CD4-positive, alpha-beta T cell (primary cell): ENCODE measurements around the gene SREBF2. TPM values are rescaled to one million over a fixed set of nuclear protein-coding genes. Genes with fewer than 3 reads are reported as not detected.
A peak's percentile ranks its signal among the peaks of the same experiment; 100 is the strongest.

Experiments used
- ATAC-seq: fragments of 200-7000 bp; cut with Tn5 transposase; one replicate; pipeline ENCODE4 v1.10.0; 2022; ENCODE audit warnings: mild to moderate bottlenecking; ENCODE audit not compliant: poor library complexity
- CTCF ChIA-PET: fragments of 350-600 bp; sonication (Branson Sonifier 250); formaldehyde crosslinking; loops from one replicate; lab custom pipeline; 2021; ENCODE audit warnings: antibody characterized with exemption, inconsistent platforms; lab: Charles Lee
- POLR2A ChIA-PET: fragments of 350-600 bp; sonication (Branson Sonifier 250); formaldehyde crosslinking; loops from one replicate; lab custom pipeline; 2021; ENCODE audit warnings: antibody characterized with exemption, inconsistent platforms; lab: Charles Lee
- DNase-seq, 14 experiments: peaks; one replicate each; pipeline ENCODE4 v3.0.0-alpha.2; 2013 to 2020; ENCODE audit warnings: mixed read lengths in 2 of 14
- H3K27ac ChIP-seq, 2 donors: one replicate each; pipeline versions ENCODE4 v1.5.1 to v1.7.0; 2013; ENCODE audit warnings: low read length in 2 of 2, low read depth in 1 of 2, mild to moderate bottlenecking in 1 of 2
- H3K27me3 ChIP-seq, 2 experiments: 1 replicate in 1 of 2; 2 replicates in 1 of 2; pipeline versions ENCODE4 v1.6.1 to v1.7.0; 2013; ENCODE audit warnings: low read length in 2 of 2, control low read depth in 1 of 2, mild to moderate bottlenecking in 1 of 2, moderate library complexity in 1 of 2; ENCODE audit not compliant: insufficient read depth in 2 of 2, control insufficient read depth in 1 of 2
- H3K36me3 ChIP-seq: one replicate; pipeline ENCODE4 v1.6.1; 2013; ENCODE audit warnings: low read length, control low read depth; ENCODE audit not compliant: insufficient read depth
- H3K4me1 ChIP-seq: one replicate; pipeline ENCODE4 v1.6.1; 2013; ENCODE audit warnings: low read length, control low read depth; ENCODE audit not compliant: insufficient read depth
- H3K4me3 ChIP-seq: one replicate; pipeline ENCODE4 v1.5.1; 2013; ENCODE audit warnings: mild to moderate bottlenecking, low read length, moderate library complexity
- H3K9me3 ChIP-seq, 2 experiments: 1 replicate in 1 of 2; 2 replicates in 1 of 2; pipeline versions ENCODE4 v1.6.1 to v1.7.0; 2013; ENCODE audit warnings: low read length in 2 of 2, mild to moderate bottlenecking in 2 of 2, control low read depth in 1 of 2, moderate library complexity in 1 of 2; ENCODE audit not compliant: control insufficient read depth in 1 of 2, insufficient read depth in 1 of 2
- H3K27ac Mint-ChIP-seq: one replicate; pipeline ENCODE4 v1.8.0; 2020; ENCODE audit warnings: mixed read lengths
- H3K27me3 Mint-ChIP-seq: one replicate; pipeline ENCODE4 v1.8.0; 2021; ENCODE audit warnings: mixed read lengths
- H3K36me3 Mint-ChIP-seq: one replicate; pipeline ENCODE4 v1.8.0; 2021; ENCODE audit warnings: low read depth, mixed read lengths
- H3K4me1 Mint-ChIP-seq: one replicate; pipeline ENCODE4 v1.8.0; 2021; ENCODE audit warnings: low read depth, mixed read lengths
- H3K4me3 Mint-ChIP-seq: one replicate; pipeline ENCODE4 v1.8.0; 2020; ENCODE audit warnings: mild to moderate bottlenecking, mixed read lengths
- H3K9me3 Mint-ChIP-seq: one replicate; pipeline ENCODE4 v1.8.0; 2020; ENCODE audit warnings: mixed read lengths
- CTCF ChIP-seq: fragments of 200-600 bp; IDR thresholded peaks from one replicate; pipeline ENCODE4 v1.8.0; 2022; ENCODE audit warnings: antibody characterized with exemption, mild to moderate bottlenecking
- intact Hi-C, 2 experiments: fragments of 100-400 bp; cut with DNase I in 1 of 2; cut with micrococcal nuclease in 1 of 2; formaldehyde crosslinking; loops; one replicate each; pipeline versions ENCODE4 v1.15.1 to v1.9.0; 2023 to 2025; cut with DNase I, micrococcal nuclease
- total RNA-seq, 174 experiments: library from RNA in 2 of 174; stranded (reverse) in 2 of 174; gene quantifications; one replicate each; pipeline ENCODE4 v1.2.3 and lab custom pipeline; 2021 to 2026

SREBF2 gene
- total RNA-seq, 2 experiments from 2014 or later, result 67.2 to 69.9 TPM

- Mint-ChIP-seq H3K36me3 (peaks cover 10% of the 10 kb centered on the region), H3K4me3 (no peak overlapping the region), H3K4me1 (peaks cover 78% of the 10 kb centered on the region), H3K27ac (no peak overlapping the region), H3K9me3 (no peaks in the 10 kb centered on the region), H3K27me3 (no peaks in the 10 kb centered on the region)
- Histone ChIP-seq H3K4me1 (peaks cover 36% of the 10 kb centered on the region), H3K9me3 (no peaks in the 10 kb centered on the region), H3K36me3 (peaks cover 3% of the 10 kb centered on the region), H3K27me3 (no peaks in the 10 kb centered on the region), H3K27ac (no peak overlapping the region), H3K4me3 (no peak overlapping the region)
- peak; percentile 41 for ATAC-seq
- DNase-seq, result no peak
- no peak for TF ChIP-seq CTCF
- CTCF ChIA-PET, result interaction anchor here (0.7 to 2.7 kb wide), 5 partner anchors 10 to 82 kb away, joined by 3 to 8 read pairs (median 4); partner anchors contain the start of gene SREBF2
- POLR2A ChIA-PET, result interaction anchor here (1.5 to 7.2 kb wide), 2 partner anchors 10 to 43 kb away, joined by 5 to 41 read pairs; partner anchors contain the start of genes CCDC134 and SREBF2
- intact Hi-C loops, result no loop called here
These were observed 10.4 kb downstream of the SREBF2 start for GRCh38 chr22:41842996-41843970.

- H3K27ac Mint-ChIP-seq, result peak overlapping the region; percentile 19
- no peak overlapping the region for H3K4me3 Mint-ChIP-seq
These were observed 11.1 kb downstream of the SREBF2 start for GRCh38 chr22:41844036-41844435.

More at GRCh38 chr22:41844036-41844435, 11.1 kb downstream of the SREBF2 start:
- H3K4me1 ChIP-seq, result peaks cover 40% of the 10 kb centered on the region
- intact Hi-C loops, result no loop called here
- H3K9me3 ChIP-seq, result no peaks in the 10 kb centered on the region
- Mint-ChIP-seq H3K4me1 (peaks cover 76% of the 10 kb centered on the region), H3K27me3 (no peaks in the 10 kb centered on the region), H3K36me3 (peaks cover 5% of the 10 kb centered on the region), H3K9me3 (no peaks in the 10 kb centered on the region)
- TF ChIP-seq CTCF, result no peak
- ATAC-seq (no peak), DNase-seq (no peak)
- H3K4me3 ChIP-seq, result no peak overlapping the region
- ChIA-PET POLR2A (interaction anchor here (1.5 to 7.2 kb wide), 2 partner anchors 11 to 43 kb away, joined by 5 to 41 read pairs; partner anchors contain the start of genes CCDC134 and SREBF2), CTCF (interaction anchor here (0.9 to 2.7 kb wide), 3 partner anchors 10 to 97 kb away, joined by 3 to 8 read pairs (median 4); partner anchors contain the start of gene SREBF2)
- H3K36me3 ChIP-seq, result peaks cover 3% of the 10 kb centered on the region
- H3K27ac ChIP-seq, result no peak overlapping the region
- H3K27me3 ChIP-seq, result no peaks in the 10 kb centered on the region
